Right renal pelvis (tissue), 4 donors: Measurements from ENCODE around the gene MORN5. TPM values are rescaled to one million over a fixed set of nuclear protein-coding genes. Genes with fewer than 3 reads are reported as not detected.

Source experiments
- DNase-seq, 4 donors: peaks; one replicate each; pipeline ENCODE4 v3.0.0-alpha.2; 2013; ENCODE audit warnings: low read depth in 4 of 4, low spot score in 3 of 4, missing footprints in 1 of 4
- polyA plus RNA-seq, 4 donors: library from polyadenylated mRNA; unstranded; fragments of 120-200 nt; gene quantifications; one replicate each; pipeline ENCODE4 v1.2.1, GENCODE V29; 2013; ENCODE audit not compliant: insufficient read length in 4 of 4

MORN5 gene
- polyA plus RNA-seq, 4 donors: 2.2 to 3.0 (median 2.6) TPM

- no peak for DNase-seq
Observed at GRCh38 chr9:122213102-122213588, 53.4 kb downstream of the MORN5 start.

- no peak for DNase-seq
Observed at GRCh38 chr9:122213589-122214413, 54.1 kb downstream of the MORN5 start.

- DNase-seq: no peak
Observed at GRCh38 chr9:122214507-122214906, 54.8 kb downstream of the MORN5 start.

- DNase-seq: no peak
Observed at GRCh38 chr9:122215663-122216062, 56.0 kb downstream of the MORN5 start.

GRCh38 chr9:122216138-122216797 lies 56.6 kb downstream of the MORN5 start:
- DNase-seq: no peak

- no peak for DNase-seq
Observed at GRCh38 chr9:122216798-122217418, 57.2 kb downstream of the MORN5 start.

GRCh38 chr9:122217640-122218039 lies 57.9 kb downstream of the MORN5 start:
- no peak for DNase-seq

GRCh38 chr9:122218071-122218934 lies 58.6 kb downstream of the MORN5 start:
- DNase-seq: no peak

GRCh38 chr9:122218935-122219855 lies 59.5 kb downstream of the MORN5 start:
- DNase-seq: no peak

- DNase-seq: no peak
Observed at GRCh38 chr9:122219856-122220672, 60.4 kb downstream of the MORN5 start.

- no peak for DNase-seq
Observed at GRCh38 chr9:122220673-122221182, 61.0 kb downstream of the MORN5 start.

GRCh38 chr9:122221183-122221811 lies 61.6 kb downstream of the MORN5 start:
- no peak for DNase-seq

GRCh38 chr9:122222791-122223190 lies 63.1 kb downstream of the MORN5 start:
- DNase-seq: no peak

GRCh38 chr9:122223435-122223834 lies 63.7 kb downstream of the MORN5 start:
- DNase-seq: no peak

GRCh38 chr9:122225312-122226141 lies 65.8 kb downstream of the MORN5 start:
- no peak for DNase-seq

GRCh38 chr9:122226142-122226757 lies 66.5 kb downstream of the MORN5 start:
- no peak for DNase-seq
